ENCODE results near the gene SLC45A3.

Gene SLC45A3

DNA sequence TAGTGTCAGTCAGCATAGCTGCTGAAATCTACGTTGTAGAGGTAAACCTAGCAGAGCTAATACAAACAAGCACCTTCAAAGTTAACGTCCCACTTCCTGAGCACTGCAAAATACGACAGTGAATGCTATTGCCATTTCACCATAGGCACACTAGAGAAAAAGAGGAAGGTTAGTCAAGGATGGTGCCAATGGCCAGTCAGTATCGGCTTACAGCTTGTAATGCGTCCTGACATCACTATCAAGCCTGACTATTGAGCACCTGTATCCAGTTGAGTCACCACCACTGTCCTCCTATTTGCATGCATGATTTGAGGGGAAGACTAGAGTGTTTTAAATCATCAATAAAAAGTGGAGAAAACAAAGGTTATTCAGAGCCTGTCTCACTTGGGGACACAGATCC is 35.3 kb upstream of the SLC45A3 start:
- peak overlapping the region; percentile 91 for H3K27ac ChIP-seq
- TF ChIP-seq, protein P1, sequence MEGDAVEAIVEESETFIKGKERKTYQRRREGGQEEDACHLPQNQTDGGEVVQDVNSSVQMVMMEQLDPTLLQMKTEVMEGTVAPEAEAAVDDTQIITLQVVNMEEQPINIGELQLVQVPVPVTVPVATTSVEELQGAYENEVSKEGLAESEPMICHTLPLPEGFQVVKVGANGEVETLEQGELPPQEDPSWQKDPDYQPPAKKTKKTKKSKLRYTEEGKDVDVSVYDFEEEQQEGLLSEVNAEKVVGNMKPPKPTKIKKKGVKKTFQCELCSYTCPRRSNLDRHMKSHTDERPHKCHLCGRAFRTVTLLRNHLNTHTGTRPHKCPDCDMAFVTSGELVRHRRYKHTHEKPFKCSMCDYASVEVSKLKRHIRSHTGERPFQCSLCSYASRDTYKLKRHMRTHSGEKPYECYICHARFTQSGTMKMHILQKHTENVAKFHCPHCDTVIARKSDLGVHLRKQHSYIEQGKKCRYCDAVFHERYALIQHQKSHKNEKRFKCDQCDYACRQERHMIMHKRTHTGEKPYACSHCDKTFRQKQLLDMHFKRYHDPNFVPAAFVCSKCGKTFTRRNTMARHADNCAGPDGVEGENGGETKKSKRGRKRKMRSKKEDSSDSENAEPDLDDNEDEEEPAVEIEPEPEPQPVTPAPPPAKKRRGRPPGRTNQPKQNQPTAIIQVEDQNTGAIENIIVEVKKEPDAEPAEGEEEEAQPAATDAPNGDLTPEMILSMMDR (IDR thresholded peaks at IDR 0.05) = no peak
- no peak for TF ChIP-seq ZFX (IDR thresholded peaks at IDR 0.05; ENCODE audit: borderline replicate concordance)

DNA sequence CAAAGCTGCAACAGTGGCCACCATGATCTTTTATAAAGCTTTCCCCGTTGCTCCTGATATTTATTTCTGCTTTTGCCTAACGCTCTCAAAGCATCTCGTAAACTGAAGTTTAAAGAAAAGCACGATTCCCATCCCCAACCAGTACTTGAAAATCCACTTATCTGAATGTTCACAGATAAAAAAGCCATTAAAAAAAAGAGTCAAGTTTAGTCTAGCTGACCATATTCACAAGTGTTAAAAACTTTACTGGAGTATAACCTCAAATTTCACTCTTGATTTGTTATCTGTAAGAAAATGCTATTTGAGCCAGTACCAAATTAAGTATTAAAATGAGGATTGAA is 34.6 kb upstream of the SLC45A3 start:
- H3K27ac ChIP-seq = peak overlapping the region; percentile 91
- no peak for TF ChIP-seq ZFX (IDR thresholded peaks at IDR 0.05; ENCODE audit: borderline replicate concordance)
- TF ChIP-seq, protein P1 (IDR thresholded peaks at IDR 0.05) = no peak

DNA sequence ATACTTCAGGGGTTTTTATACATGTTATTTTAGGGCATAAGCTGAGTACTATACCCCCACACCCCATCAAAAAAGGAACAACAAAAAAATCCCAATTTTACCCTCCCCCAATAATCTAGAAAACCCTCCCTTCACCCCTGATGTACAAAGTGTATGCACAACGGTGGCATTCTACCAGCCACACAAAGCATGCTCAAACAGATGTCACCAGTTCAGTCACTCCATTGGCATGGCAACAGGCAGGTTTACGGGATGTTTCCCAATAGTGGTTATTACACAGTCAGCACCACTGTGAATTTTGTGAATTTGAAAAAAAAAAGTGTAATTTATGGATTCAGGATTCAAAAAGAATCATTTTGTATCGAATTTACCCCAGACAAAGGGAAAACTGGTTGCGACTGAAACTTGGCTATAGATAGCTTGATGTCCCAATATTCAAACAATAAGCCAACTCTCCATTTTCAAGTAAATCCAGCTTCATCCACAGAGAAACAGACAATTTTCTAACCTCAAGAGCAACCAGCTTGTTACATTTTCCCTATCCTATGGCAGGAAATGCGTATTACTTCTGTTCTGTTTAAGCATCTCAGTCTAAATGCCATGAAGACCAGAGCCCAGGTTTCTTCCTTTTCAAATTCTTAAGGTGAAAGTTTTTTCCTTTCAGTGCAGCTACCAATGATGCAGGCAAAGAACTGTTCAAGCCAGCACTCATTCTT is 34.0 kb upstream of the SLC45A3 start:
- TF ChIP-seq, protein P1 (IDR thresholded peaks at IDR 0.05) = no peak
- no peak for TF ChIP-seq ZFX (IDR thresholded peaks at IDR 0.05; ENCODE audit: borderline replicate concordance)
- H3K27ac ChIP-seq = peak overlapping the region; percentile 91

DNA sequence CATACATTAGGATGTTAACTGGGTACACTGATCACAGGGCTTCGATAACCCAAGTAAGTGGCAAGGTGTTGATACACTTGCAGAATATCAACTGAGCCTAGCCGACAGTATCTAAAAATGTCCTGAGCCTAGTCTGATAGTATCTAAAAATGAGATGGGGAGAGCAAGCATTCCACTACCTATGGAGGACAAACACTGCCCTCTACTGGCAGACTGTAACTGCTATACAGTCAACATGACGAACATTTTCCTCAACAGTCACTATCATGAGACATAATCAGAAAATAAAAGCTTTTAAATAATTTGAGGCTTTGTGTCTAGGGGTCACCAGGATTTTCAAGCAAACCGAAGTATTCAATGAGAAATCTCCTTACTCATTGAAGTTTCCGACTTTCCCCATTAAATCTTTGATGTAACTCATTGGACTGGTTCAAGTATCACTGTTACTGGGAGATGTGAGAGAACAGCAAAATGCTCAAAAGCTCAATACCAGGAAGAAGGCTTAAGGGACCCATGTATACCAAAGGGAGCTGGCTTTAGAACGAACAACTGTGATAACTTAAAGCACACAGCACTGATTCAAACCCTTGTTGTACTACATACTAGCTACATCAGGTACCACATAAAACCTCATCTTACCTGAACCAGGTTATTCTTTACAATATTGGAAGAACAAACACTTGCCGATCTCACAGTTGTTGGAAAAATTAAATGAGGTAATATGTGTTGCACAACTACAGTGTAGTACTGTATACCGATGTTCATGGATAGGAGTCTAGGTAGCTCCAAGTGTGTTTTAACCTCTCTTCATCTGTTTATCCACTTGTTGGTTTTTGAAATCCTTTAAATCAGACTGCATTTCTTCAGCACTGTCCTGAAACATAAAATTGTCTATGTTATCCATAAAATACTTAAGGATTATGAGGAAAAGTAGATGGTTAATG is 31.1 kb upstream of the SLC45A3 start:
- TF ChIP-seq ZFX (IDR thresholded peaks at IDR 0.05; ENCODE audit: borderline replicate concordance) = no peak
- TF ChIP-seq, protein P1 (IDR thresholded peaks at IDR 0.05) = peak; percentile 97
- H3K27ac ChIP-seq = peak overlapping the region; percentile 91

DNA sequence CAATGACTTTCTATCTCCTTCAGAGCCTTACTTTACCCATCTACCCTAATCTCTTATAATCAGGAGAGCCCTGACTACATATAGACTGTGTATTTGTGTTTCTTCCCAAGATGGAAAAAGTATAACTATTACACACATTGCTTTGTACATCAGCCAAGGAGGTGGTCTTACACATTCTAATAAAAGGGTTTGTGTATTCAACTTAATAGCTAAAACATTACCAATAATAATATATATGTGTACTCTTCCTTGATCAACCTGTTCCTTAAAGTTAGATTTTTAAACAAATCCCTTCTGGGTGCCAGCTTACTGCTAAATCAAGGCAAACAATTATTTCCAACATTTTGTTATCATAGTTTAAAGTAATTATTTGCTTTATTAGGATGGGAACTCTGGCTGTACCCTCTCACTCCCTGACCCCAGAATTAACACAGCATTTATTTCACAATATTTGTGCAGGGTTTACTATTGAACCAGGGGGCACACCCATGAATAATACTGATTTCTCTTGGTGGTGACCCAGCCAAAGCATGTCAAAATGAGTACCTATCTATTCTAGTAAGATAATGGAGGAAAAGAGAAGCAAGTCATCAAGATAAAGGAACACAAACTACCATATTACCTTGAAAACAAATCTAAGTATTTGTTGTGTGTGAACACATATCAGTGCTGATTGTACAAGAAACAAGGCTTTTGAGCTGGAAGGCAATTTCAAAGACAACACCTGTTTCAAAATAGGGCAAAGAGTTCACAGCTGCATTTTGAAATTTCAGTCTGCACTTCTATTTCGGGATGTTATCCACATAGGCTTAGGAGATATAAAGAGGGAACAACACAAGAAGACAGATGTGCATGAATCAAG is 30.1 kb upstream of the SLC45A3 start:
- TF ChIP-seq, protein P1 (IDR thresholded peaks at IDR 0.05) = no peak
- peak overlapping the region; percentile 91 for H3K27ac ChIP-seq

DNA sequence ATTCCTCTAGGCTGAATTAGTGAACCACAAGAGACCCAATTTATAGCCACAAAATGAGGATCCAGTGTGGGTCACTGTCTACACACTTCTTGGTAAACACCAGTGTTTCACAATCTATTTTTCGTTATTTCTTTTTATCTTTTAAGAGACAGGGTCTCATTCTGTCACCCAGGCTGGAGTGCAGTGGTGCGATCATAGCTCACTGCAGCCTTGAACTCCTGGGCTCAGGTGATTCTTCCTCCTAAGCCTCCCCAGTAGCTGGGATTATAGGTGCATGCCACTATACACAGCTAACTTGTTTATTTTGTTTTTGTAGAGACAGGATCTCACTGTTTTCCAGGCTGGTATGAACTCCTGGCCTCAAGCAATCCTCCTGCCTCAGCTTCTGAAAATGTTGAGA is 29.3 kb upstream of the SLC45A3 start:
- H3K27ac ChIP-seq = peak overlapping the region; percentile 91
- TF ChIP-seq ZFX (IDR thresholded peaks at IDR 0.05; ENCODE audit: borderline replicate concordance) = no peak

DNA sequence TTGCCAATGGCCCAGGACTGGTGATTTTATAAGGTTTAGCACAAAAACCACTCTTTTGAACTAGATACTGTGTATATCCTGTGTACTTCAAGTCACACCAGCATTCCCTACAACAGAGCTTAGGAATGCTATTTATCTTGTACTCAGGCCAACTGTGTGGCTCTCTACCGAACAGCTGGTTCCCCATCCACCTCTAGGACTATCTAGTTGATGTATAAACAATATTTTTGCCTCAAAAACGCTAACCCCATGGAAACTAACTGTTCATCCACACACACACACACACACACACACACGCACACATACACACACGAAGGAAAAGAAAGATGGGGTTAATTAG is 28.7 kb upstream of the SLC45A3 start:
- TF ChIP-seq, protein P1 (IDR thresholded peaks at IDR 0.05) = no peak
- TF ChIP-seq ZFX (IDR thresholded peaks at IDR 0.05; ENCODE audit: borderline replicate concordance) = no peak
- H3K27ac ChIP-seq = peak overlapping the region; percentile 91
